WTC11 (cell line): ENCODE measurements around the gene CDC20B. TPM values are rescaled to one million over a fixed set of nuclear protein-coding genes. Genes with fewer than 3 reads are reported as not detected.

Experiments used
- ATAC-seq: fragments of 200-7000 bp; cut with Tn5 transposase; 2 replicates; pipeline ENCODE4 v1.10.0; 2021; ENCODE audit warnings: mild to moderate bottlenecking, moderate library complexity
- CTCF ChIA-PET: fragments of 300-600 bp; sonication (Branson Sonifier 250); formaldehyde crosslinking; loops from one replicate; lab custom pipeline; 2021; ENCODE audit warnings: antibody characterized with exemption; lab: Charles Lee
- POLR2A ChIA-PET: fragments of 350-600 bp; sonication (Branson Sonifier 250); formaldehyde crosslinking; loops from one replicate; lab custom pipeline; 2021; ENCODE audit warnings: antibody characterized with exemption; lab: Charles Lee
- DNase-seq: peaks from one replicate; pipeline ENCODE4 v3.0.0; 2021; ENCODE audit warnings: low spot score
- H3K27ac Mint-ChIP-seq: 2 replicates; pipeline ENCODE4 v1.8.0; 2021; ENCODE audit warnings: mixed read lengths
- H3K27me3 Mint-ChIP-seq: 2 replicates; pipeline ENCODE4 v1.8.0; 2021; ENCODE audit warnings: low read depth, mild to moderate bottlenecking, moderate library complexity, mixed read lengths
- H3K36me3 Mint-ChIP-seq: 2 replicates; pipeline ENCODE4 v1.8.0; 2021; ENCODE audit warnings: mixed read lengths
- H3K4me1 Mint-ChIP-seq: 2 replicates; pipeline ENCODE4 v1.8.0; 2022; ENCODE audit warnings: mixed read lengths
- H3K4me3 Mint-ChIP-seq: 2 replicates; pipeline ENCODE4 v1.8.0; 2021; ENCODE audit warnings: mild to moderate bottlenecking, moderate library complexity, mixed read lengths
- H3K9me3 Mint-ChIP-seq: 2 replicates; pipeline ENCODE4 v1.8.0; 2021; ENCODE audit warnings: mixed read lengths
- ATF2 ChIP-seq: sonication (generic); formaldehyde crosslinking; IDR thresholded peaks from 2 replicates; pipeline ENCODE4 v1.8.1; 2022; ENCODE audit warnings: low read depth, missing genetic modification reagents, borderline replicate concordance
- CTCF ChIP-seq: fragments of 200-600 bp; IDR thresholded peaks from 2 replicates; pipeline ENCODE4 v1.8.0; 2022; ENCODE audit warnings: antibody characterized with exemption
- FOXP4 ChIP-seq: sonication (generic); formaldehyde crosslinking; IDR thresholded peaks from 2 replicates; pipeline ENCODE4 v1.8.0; 2022; ENCODE audit warnings: mild to moderate bottlenecking, missing genetic modification reagents
- JAZF1 ChIP-seq: fragments of 250-450 bp; sonication (Bioruptor Pico); IDR thresholded peaks from 2 replicates; pipeline ENCODE4 v1.9.0; 2021; ENCODE audit warnings: moderate library complexity, mild to moderate bottlenecking, inconsistent platforms
- NFATC4 ChIP-seq: fragments of 250-450 bp; sonication (Bioruptor Pico); IDR thresholded peaks from 2 replicates; pipeline ENCODE4 v1.9.0; 2021; ENCODE audit warnings: mild to moderate bottlenecking
- RORB ChIP-seq: fragments of 250-450 bp; sonication (Bioruptor Pico); IDR thresholded peaks from 2 replicates; pipeline ENCODE4 v1.9.0; 2021; ENCODE audit warnings: mild to moderate bottlenecking
- TCF7 ChIP-seq: sonication (generic); formaldehyde crosslinking; IDR thresholded peaks from 2 replicates; pipeline ENCODE4 v1.8.0; 2022; ENCODE audit warnings: mild to moderate bottlenecking, low read depth, missing genetic modification reagents, moderate library complexity
- TP53 ChIP-seq: sonication (generic); formaldehyde crosslinking; IDR thresholded peaks from 2 replicates; pipeline ENCODE4 v1.8.1; 2023; ENCODE audit warnings: mild to moderate bottlenecking, missing genetic modification reagents
- ZMAT4 ChIP-seq: fragments of 250-450 bp; sonication (Bioruptor Pico); IDR thresholded peaks from 2 replicates; pipeline ENCODE4 v1.9.0; 2021; ENCODE audit warnings: mild to moderate bottlenecking
- ZNF138 ChIP-seq: sonication (generic); formaldehyde crosslinking; conservative IDR thresholded peaks from 2 replicates; pipeline ENCODE4 v1.8.1; 2022; ENCODE audit warnings: mild to moderate bottlenecking, moderate library complexity, missing genetic modification reagents
- ZNF219 ChIP-seq: sonication (generic); formaldehyde crosslinking; IDR thresholded peaks from 2 replicates; pipeline ENCODE4 v1.8.0; 2023; ENCODE audit warnings: missing genetic modification reagents, mild to moderate bottlenecking, borderline replicate concordance
- ZNF263 ChIP-seq: sonication (generic); formaldehyde crosslinking; IDR thresholded peaks from 2 replicates; pipeline ENCODE4 v1.8.1; 2022; ENCODE audit warnings: low read depth, mild to moderate bottlenecking, moderate library complexity, missing genetic modification reagents
- ZNF396 ChIP-seq: fragments of 250-450 bp; sonication (Bioruptor Pico); IDR thresholded peaks from 2 replicates; pipeline ENCODE4 v1.8.0; 2021; ENCODE audit warnings: mild to moderate bottlenecking, moderate library complexity, borderline replicate concordance
- ZNF425 ChIP-seq: fragments of 250-450 bp; sonication (Bioruptor Pico); conservative IDR thresholded peaks from 2 replicates; pipeline ENCODE4 v1.9.0; 2021; ENCODE audit warnings: mild to moderate bottlenecking
- ZNF512 ChIP-seq: sonication (generic); formaldehyde crosslinking; IDR thresholded peaks from 2 replicates; pipeline ENCODE4 v1.8.1; 2022; ENCODE audit warnings: missing genetic modification reagents, borderline replicate concordance
- total RNA-seq: library from RNA; stranded (reverse); gene quantifications from 3 replicates; pipeline ENCODE4 v1.2.3, GENCODE V29; 2021

The CDC20B gene
- total RNA-seq, 1 experiment from 2014 or later, result not detected

- no peak for ATAC-seq
- peaks cover 10% of the 10 kb centered on the region for H3K27me3 Mint-ChIP-seq
Measured at GRCh38 chr5:55151923-55152842, 20.8 kb downstream of the CDC20B start.

GRCh38 chr5:55149308-55149795, 23.6 kb downstream of the CDC20B start:
- ChIA-PET CTCF (no interaction called here), POLR2A (no interaction called here)
- Mint-ChIP-seq H3K36me3 (no peaks in the 10 kb centered on the region), H3K4me3 (no peak overlapping the region), H3K27ac (no peak overlapping the region), H3K9me3 (no peaks in the 10 kb centered on the region), H3K4me1 (peaks cover 7% of the 10 kb centered on the region), H3K27me3 (no peaks in the 10 kb centered on the region; the same call in 1 of the 2 replicates)
- ATAC-seq (no peak), DNase-seq (no peak)
- TF ChIP-seq NFATC4 (CRISPR knock-in tag) (no peak), FOXP4 (CRISPR knock-in tag) (no peak)

More at GRCh38 chr5:55151923-55152842, 20.8 kb downstream of the CDC20B start:
- POLR2A ChIA-PET, result no interaction called here
- H3K27ac Mint-ChIP-seq, result no peak overlapping the region
- CTCF ChIA-PET, result interaction anchor here (0.9 kb wide), 1 partner anchor 246 kb away, joined by 4 read pairs; no protein-coding TSS in a partner anchor
- H3K4me3 Mint-ChIP-seq, result no peak overlapping the region
- H3K36me3 Mint-ChIP-seq, result no peaks in the 10 kb centered on the region
- TF ChIP-seq TP53 (CRISPR knock-in tag), result no peak
- no peak for TF ChIP-seq ZNF263 (CRISPR knock-in tag)
- TF ChIP-seq ZNF219 (CRISPR knock-in tag), result no peak
- TF ChIP-seq ZNF138 (CRISPR knock-in tag), result no peak
- TF ChIP-seq RORB, result no peak
- TF ChIP-seq JAZF1, result no peak
- no peak for TF ChIP-seq TCF7 (CRISPR knock-in tag)
- no peak for TF ChIP-seq ZMAT4 (CRISPR knock-in tag)
- TF ChIP-seq ZNF396 (CRISPR knock-in tag), result no peak
- no peak for TF ChIP-seq ATF2 (CRISPR knock-in tag)
- DNase-seq, result no peak
- H3K9me3 Mint-ChIP-seq, result peaks cover 10% of the 10 kb centered on the region
- peaks cover 3% of the 10 kb centered on the region; the same call in 1 of the 2 replicates for H3K4me1 Mint-ChIP-seq

GRCh38 chr5:55146543-55147151, 26.3 kb downstream of the CDC20B start:
- no peaks in the 10 kb centered on the region for H3K36me3 Mint-ChIP-seq
- POLR2A ChIA-PET, result interaction anchor here (0.9 kb wide), 1 partner anchor 13 kb away, joined by 4 read pairs; the partner anchor contains the start of gene GPX8
- ATAC-seq, result peak; percentile 97

More at GRCh38 chr5:55146543-55147151, 26.3 kb downstream of the CDC20B start:
- peaks cover 7% of the 10 kb centered on the region for H3K4me1 Mint-ChIP-seq
- H3K4me3 Mint-ChIP-seq, result peak overlapping the region; percentile 40; the same call in 1 of the 2 replicates
- no peak overlapping the region; the same call in 1 of the 2 replicates for H3K27ac Mint-ChIP-seq
- peak; percentile 80 for TF ChIP-seq CTCF
- TF ChIP-seq ZNF512 (CRISPR knock-in tag), result no peak
- TF ChIP-seq ZNF425, result no peak
- no peaks in the 10 kb centered on the region for H3K9me3 Mint-ChIP-seq
- CTCF ChIA-PET, result interaction anchor here (0.7 to 1.8 kb wide), 19 partner anchors 10 to 632 kb away, joined by 3 to 46 read pairs (median 4); partner anchors contain the start of genes ESM1 and GPX8
- H3K27me3 Mint-ChIP-seq, result no peaks in the 10 kb centered on the region; the same call in none of the 2 replicates
- peak; percentile 92 for DNase-seq
